Endometrial microvascular endothelial cells (primary cell): ENCODE data around the gene SMPD2. TPM values are rescaled to one million over a fixed set of nuclear protein-coding genes. Genes with fewer than 3 reads are reported as not detected.

Experiments
- in situ Hi-C: cut with HindIII; loops from 2 replicates; pipeline ENCODE4 v1.10.0; 2017; ENCODE audit warnings: low sequenced_read_pairs, low pct_unique_long_range_greater_than_20kb; ENCODE audit errors: inconsistent ontology term
- total RNA-seq: library from RNA; depleted of rRNA; stranded (reverse); fragments of >200 nt; gene quantifications from one replicate; pipeline ENCODE4 v1.2.3, GENCODE V29; 2015; ENCODE audit errors: inconsistent ontology term

SMPD2 gene
- total RNA-seq, 1 donor from 2014 or later = 11.8 TPM

- in situ Hi-C loops = no loop called here
Measured at GRCh38 chr6:109478222-109478805, 37.8 kb downstream of the SMPD2 start.

DNA sequence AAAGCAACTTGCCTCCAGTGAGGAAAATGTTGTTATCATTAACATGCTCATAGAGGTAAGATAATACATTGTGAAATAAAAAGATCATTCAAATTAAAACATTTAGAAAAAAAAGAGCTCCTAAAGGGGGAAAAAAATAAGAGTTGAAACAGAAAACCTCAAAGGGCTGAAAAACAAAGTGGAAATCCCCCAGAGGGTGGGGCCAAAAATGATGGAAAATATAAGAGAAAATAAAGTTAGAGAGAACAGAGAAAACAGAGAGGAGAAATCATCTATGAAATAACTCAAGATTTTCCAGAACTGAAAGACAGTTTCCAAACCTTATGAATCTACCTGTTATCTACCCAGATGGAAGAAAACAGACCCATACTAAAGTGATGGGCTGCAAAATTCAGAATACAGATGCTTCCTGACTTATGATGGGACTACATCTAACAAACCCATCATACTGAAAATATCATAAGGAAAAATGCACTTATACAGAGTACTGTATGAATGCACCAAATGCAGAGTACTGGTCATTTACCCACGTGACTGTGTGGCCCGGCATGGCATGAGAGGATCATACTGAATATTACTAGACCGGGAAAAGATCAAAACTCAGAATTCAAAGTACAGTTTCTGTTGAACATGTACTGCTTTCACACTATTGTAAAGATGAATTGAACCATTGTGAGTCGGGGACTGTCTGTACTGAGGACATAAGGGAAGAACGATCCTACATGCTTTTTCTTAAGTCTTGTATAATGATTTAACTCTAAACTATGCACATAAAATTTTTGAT is 38.5 kb downstream of the SMPD2 start:
- in situ Hi-C loops = no loop called here

DNA sequence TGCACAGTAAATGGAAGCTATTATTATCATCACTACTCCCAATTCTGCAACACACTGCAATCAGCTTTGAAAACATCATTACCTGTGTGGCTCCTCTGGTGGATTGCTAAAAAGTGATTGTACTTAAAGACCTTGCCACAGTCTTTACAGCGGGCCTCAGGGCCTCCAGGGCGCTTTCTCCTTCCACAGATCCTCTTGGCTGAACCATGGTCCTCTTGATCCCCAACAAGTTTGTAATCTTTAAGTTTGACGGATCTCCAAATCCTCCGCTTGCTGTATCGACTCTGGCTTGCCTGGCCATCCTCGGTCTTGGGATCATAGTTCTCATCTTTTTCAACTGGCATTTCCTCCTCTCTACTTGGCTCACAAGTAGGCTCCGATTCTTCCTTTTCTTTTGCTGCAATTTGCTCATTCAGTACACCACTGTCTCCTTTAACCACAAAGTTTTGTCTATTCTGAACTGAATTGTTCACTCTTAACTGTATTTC is 40.5 kb downstream of the SMPD2 start:
- in situ Hi-C loops = no loop called here

- in situ Hi-C loops = no loop called here
Measured at GRCh38 chr6:109482905-109483734, 42.6 kb downstream of the SMPD2 start, which contains the start of gene ZBTB24. ZBTB24 (minus strand) TSS chr6:109483219; CDS start chr6:109482026, 1,193 bp downstream.

DNA sequence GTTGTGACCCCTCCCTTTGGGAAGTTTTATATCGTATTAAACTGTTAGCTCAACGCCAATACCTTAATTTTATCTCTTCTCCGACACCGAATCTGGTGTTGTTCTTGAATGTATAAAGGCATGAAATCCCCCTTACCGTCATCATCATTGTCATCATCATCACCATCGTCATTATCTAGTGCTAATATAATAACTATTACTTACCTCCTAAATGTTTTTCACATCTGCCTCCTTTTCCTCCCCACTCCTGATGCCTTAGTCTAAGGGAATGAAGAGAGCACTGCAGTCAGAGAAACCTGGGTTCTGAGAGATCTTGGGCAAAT is 43.2 kb downstream of the SMPD2 start:
- in situ Hi-C loops = no loop called here

DNA sequence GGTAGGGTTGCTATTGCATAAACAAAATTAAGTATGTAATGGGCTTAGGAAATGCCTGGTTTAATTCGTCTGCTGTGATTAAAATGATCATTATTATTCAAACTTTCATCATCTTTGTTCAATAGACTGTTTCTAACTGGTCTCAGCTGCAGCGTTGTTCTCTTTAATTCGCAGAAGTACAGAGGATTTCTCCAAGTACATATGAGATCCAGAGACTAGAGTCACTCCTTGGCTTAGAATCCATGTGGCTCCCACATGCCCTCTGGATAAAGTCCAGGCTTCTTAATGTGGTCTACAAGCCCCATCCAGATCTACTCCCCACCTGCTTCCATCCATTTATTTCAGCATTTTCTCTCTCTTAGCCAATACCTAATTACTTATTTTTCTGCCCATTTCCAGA is 43.6 kb downstream of the SMPD2 start:
- in situ Hi-C loops = no loop called here

- in situ Hi-C loops = no loop called here
Measured at GRCh38 chr6:109485266-109485935, 44.9 kb downstream of the SMPD2 start.

- in situ Hi-C loops = no loop called here
Measured at GRCh38 chr6:109486068-109486467, 45.5 kb downstream of the SMPD2 start.

- in situ Hi-C loops = no loop called here
Measured at GRCh38 chr6:109488001-109488400, 47.5 kb downstream of the SMPD2 start.

GRCh38 chr6:109490713-109491112 is 50.2 kb downstream of the SMPD2 start:
- in situ Hi-C loops = no loop called here

DNA sequence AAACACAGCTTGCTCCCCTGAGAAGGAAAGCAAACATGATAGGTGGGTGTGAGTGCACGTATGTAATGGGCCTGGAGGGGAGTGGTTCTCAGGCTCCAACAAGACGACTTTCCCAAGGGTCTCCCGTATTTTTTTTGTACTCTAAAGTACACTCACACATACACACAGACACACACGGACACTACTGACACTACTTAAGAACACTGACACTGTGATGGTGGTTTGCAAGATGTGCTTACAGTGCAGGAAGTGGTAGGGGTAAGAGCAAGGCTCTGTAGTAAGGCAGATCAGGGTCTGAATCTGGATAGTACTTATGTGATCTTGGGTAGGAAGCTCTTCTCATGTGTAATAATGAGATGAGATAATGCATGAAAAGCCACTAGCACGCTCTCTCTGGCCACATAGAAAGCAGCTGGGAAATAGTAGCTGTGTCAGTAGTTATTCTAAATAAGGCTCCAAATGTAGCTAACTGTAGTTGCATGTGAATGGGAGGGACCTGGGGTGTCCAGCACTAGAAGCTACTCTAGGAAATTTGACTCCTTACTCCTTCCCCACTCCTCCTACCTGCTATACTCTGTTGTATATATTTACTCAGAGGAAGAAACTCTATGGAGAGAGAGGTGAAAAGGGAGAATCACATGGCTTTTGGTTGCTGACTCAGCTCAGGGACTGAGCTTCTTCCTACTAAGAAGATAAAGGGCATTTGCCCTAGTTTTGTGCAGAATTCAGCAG is 50.8 kb downstream of the SMPD2 start:
- in situ Hi-C loops = no loop called here

Other genes starting within 250 kb of the SMPD2 start
- gene CD164, start 58.3 kb upstream of the SMPD2 start, total RNA-seq = 177 TPM
- gene PPIL6, start 96 bp upstream of the SMPD2 start, total RNA-seq = not detected
- 18.0 TPM for gene MICAL1, start 15.0 kb downstream of the SMPD2 start, total RNA-seq
- gene ZBTB24, start 42.5 kb downstream of the SMPD2 start, total RNA-seq = 4.5 TPM